ENCODE data around the gene C11orf97. TPM values are rescaled to one million over a fixed set of nuclear protein-coding genes. Genes with fewer than 3 reads are reported as not detected.

The C11orf97 gene
- total and polyA plus RNA-seq, 2 of the 13 experiments (the other 11 are each of a cell fraction or from before 2014, with no cell fraction given) = 0.35 TPM; not detected in 1

DNA sequence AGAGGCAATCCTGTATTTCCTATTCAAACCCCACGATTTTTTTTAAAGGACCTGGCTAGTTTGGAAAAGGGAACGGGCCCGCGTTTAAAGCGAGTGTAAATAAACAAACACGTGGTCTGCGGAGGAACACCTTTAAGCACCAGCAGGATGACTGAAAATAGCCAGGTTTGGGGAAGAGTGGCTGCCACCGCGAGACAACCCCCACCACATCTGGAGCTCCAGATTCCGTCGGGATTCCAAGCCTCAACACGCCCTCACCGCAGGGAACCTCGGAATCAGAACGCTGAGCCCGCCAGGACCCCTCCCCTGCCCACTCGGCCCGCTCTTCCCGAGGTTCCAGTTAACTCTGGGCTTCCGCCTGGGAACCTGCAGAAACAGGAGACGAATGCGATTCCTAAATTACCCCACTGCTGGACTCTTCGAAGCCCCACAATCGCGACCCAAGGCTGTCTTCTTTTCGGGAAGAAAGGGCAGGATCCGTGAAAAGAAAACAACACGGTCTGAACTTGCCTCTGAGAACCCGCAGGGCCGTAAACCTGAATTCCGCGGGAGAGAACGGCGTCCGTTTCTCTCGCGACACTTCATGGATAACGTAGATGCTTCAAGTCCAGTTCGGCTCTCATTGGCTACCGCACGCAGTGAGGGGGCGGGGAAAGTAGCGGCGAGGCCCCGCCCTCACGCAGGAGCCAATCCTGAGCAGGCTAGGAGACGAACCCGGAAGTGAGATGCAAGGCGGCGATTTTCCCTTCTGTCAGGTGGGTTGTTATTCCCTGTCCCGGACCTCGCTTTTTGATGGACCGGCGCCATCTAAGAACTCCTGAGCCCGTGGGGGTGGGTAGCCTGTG, 18.8 kb upstream of the C11orf97 start, which contains the start of the genes ANKRD49 and MRE11 (continued):
- no peak for TF ChIP-seq SMC3 (IDR thresholded peaks at IDR 0.05; ENCODE audit: low read length)
- no peak for TF ChIP-seq ZNF7 (CRISPR knock-in tag; IDR thresholded peaks at IDR 0.05)
- no peak for TF ChIP-seq ZNF674 (CRISPR knock-in tag; IDR thresholded peaks at IDR 0.05; ENCODE audit: low read depth)
- peak; percentile 25; the same call in 1 of the 2 replicates for TF ChIP-seq KLF6 (CRISPR knock-in tag; IDR thresholded peaks at IDR 0.05)
- TF ChIP-seq ZNF232 (CRISPR knock-in tag; IDR thresholded peaks at IDR 0.05; ENCODE audit: borderline replicate concordance) = 0 out of 2 replicates have a peak, but pooled peaks have one; percentile 14
- no peak for TF ChIP-seq ZNF563 (CRISPR knock-in tag; IDR thresholded peaks at IDR 0.05)
- TF ChIP-seq ZNF350 (CRISPR knock-in tag; IDR thresholded peaks at IDR 0.05; ENCODE audit: borderline replicate concordance, low read depth) = peak; percentile 54; the same call in 1 of the 2 replicates
- TF ChIP-seq HNF4G (IDR thresholded peaks at IDR 0.05; ENCODE audit: borderline replicate concordance, low read depth, low read length) = no peak
- TF ChIP-seq HNF4G (CRISPR knock-in tag; IDR thresholded peaks at IDR 0.05; ENCODE audit: borderline replicate concordance, low read depth) = 0 out of 2 replicates have a peak, but pooled peaks have one; percentile 13
- TF ChIP-seq ZNF101 (CRISPR knock-in tag; IDR thresholded peaks at IDR 0.05; ENCODE audit: borderline replicate concordance, low read depth) = no peak
- TF ChIP-seq RARA (CRISPR knock-in tag; IDR thresholded peaks at IDR 0.05) = no peak
- TF ChIP-seq, protein P1, sequence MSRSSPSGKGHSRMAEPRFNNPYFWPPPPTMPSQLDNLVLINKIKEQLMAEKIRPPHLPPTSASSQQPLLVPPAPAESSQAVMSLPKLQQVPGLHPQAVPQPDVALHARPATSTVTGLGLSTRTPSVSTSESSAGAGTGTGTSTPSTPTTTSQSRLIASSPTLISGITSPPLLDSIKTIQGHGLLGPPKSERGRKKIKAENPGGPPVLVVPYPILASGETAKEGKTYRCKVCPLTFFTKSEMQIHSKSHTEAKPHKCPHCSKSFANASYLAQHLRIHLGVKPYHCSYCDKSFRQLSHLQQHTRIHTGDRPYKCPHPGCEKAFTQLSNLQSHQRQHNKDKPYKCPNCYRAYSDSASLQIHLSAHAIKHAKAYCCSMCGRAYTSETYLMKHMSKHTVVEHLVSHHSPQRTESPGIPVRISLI (CRISPR knock-in tag; IDR thresholded peaks at IDR 0.05; ENCODE audit: borderline replicate concordance) = peak; percentile 7; the same call in 1 of the 2 replicates
- TF ChIP-seq, protein P2, sequence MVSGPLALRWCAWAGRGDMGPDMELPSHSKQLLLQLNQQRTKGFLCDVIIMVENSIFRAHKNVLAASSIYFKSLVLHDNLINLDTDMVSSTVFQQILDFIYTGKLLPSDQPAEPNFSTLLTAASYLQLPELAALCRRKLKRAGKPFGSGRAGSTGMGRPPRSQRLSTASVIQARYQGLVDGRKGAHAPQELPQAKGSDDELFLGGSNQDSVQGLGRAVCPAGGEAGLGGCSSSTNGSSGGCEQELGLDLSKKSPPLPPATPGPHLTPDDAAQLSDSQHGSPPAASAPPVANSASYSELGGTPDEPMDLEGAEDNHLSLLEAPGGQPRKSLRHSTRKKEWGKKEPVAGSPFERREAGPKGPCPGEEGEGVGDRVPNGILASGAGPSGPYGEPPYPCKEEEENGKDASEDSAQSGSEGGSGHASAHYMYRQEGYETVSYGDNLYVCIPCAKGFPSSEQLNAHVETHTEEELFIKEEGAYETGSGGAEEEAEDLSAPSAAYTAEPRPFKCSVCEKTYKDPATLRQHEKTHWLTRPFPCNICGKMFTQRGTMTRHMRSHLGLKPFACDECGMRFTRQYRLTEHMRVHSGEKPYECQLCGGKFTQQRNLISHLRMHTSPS (CRISPR knock-in tag; IDR thresholded peaks at IDR 0.05; ENCODE audit: low read depth) = no peak
- TF ChIP-seq ESRRA (CRISPR knock-in tag; IDR thresholded peaks at IDR 0.05; ENCODE audit: low read depth) = no peak
- no peak for TF ChIP-seq DNMT1 (CRISPR knock-in tag; IDR thresholded peaks at IDR 0.05)
- TF ChIP-seq, protein P3, sequence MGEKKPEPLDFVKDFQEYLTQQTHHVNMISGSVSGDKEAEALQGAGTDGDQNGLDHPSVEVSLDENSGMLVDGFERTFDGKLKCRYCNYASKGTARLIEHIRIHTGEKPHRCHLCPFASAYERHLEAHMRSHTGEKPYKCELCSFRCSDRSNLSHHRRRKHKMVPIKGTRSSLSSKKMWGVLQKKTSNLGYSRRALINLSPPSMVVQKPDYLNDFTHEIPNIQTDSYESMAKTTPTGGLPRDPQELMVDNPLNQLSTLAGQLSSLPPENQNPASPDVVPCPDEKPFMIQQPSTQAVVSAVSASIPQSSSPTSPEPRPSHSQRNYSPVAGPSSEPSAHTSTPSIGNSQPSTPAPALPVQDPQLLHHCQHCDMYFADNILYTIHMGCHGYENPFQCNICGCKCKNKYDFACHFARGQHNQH (CRISPR knock-in tag; IDR thresholded peaks at IDR 0.05) = no peak
- no peak for TF ChIP-seq ZNF333 (CRISPR knock-in tag; IDR thresholded peaks at IDR 0.05; ENCODE audit: borderline replicate concordance)
- TF ChIP-seq, protein P4, sequence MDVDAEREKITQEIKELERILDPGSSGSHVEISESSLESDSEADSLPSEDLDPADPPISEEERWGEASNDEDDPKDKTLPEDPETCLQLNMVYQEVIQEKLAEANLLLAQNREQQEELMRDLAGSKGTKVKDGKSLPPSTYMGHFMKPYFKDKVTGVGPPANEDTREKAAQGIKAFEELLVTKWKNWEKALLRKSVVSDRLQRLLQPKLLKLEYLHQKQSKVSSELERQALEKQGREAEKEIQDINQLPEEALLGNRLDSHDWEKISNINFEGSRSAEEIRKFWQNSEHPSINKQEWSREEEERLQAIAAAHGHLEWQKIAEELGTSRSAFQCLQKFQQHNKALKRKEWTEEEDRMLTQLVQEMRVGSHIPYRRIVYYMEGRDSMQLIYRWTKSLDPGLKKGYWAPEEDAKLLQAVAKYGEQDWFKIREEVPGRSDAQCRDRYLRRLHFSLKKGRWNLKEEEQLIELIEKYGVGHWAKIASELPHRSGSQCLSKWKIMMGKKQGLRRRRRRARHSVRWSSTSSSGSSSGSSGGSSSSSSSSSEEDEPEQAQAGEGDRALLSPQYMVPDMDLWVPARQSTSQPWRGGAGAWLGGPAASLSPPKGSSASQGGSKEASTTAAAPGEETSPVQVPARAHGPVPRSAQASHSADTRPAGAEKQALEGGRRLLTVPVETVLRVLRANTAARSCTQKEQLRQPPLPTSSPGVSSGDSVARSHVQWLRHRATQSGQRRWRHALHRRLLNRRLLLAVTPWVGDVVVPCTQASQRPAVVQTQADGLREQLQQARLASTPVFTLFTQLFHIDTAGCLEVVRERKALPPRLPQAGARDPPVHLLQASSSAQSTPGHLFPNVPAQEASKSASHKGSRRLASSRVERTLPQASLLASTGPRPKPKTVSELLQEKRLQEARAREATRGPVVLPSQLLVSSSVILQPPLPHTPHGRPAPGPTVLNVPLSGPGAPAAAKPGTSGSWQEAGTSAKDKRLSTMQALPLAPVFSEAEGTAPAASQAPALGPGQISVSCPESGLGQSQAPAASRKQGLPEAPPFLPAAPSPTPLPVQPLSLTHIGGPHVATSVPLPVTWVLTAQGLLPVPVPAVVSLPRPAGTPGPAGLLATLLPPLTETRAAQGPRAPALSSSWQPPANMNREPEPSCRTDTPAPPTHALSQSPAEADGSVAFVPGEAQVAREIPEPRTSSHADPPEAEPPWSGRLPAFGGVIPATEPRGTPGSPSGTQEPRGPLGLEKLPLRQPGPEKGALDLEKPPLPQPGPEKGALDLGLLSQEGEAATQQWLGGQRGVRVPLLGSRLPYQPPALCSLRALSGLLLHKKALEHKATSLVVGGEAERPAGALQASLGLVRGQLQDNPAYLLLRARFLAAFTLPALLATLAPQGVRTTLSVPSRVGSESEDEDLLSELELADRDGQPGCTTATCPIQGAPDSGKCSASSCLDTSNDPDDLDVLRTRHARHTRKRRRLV (CRISPR knock-in tag; IDR thresholded peaks at IDR 0.05) = no peak

All from HepG2 (cell line).